Measurements from ENCODE around the gene CCDC78. TPM values are rescaled to one million over a fixed set of nuclear protein-coding genes. Genes with fewer than 3 reads are reported as not detected.

The CCDC78 gene
- total RNA-seq, 1 donor from 2014 or later, result 26.1 TPM

- no peak for TF ChIP-seq CTCF (IDR thresholded peaks at IDR 0.05)
- Histone ChIP-seq H3K27me3 (ENCODE audit: low read depth) (peaks cover 14% of the 10 kb centered on the region), H3K27ac (peak overlapping the region; percentile 89), H3K9me3 (no peaks in the 10 kb centered on the region), H3K36me3 (peaks cover 5% of the 10 kb centered on the region), H3K4me1 (peaks cover 30% of the 10 kb centered on the region), H3K4me3 (peak overlapping the region; percentile 80)
- DNase-seq, result no peak
- ATAC-seq, result no peak
- intact Hi-C loops (cut with DNase I), result no loop called here
These were observed 4.3 kb downstream of the CCDC78 start for GRCh38 chr16:721765-722540.

- H3K27me3 ChIP-seq (ENCODE audit: low read depth), result peaks cover 10% of the 10 kb centered on the region
- peak; percentile 6 for TF ChIP-seq CTCF (IDR thresholded peaks at IDR 0.05)
- peak within 1 kb of the TSS; percentile 80 for H3K4me3 ChIP-seq
- ATAC-seq (peak; percentile 89 to 93), DNase-seq (peak; percentile 89)
- intact Hi-C loops (cut with DNase I), result no loop called here
- peaks cover 31% of the 10 kb centered on the region for H3K4me1 ChIP-seq
- H3K36me3 ChIP-seq, result peaks cover 5% of the 10 kb centered on the region
- no peaks in the 10 kb centered on the region for H3K9me3 ChIP-seq
- H3K27ac ChIP-seq, result peak within 1 kb of the TSS; percentile 89
These were observed 5.1 kb downstream of the CCDC78 start, which contains the start of gene ANTKMT for GRCh38 chr16:720990-721764. Gene ANTKMT, plus strand, starts transcription at chr16:721146. Its CDS starts 129 bp downstream, at chr16:721275.

- Histone ChIP-seq H3K4me3 (peak overlapping the region; percentile 80), H3K4me1 (peaks cover 34% of the 10 kb centered on the region), H3K9me3 (no peaks in the 10 kb centered on the region), H3K27me3 (ENCODE audit: low read depth) (peaks cover 3% of the 10 kb centered on the region), H3K27ac (peak overlapping the region; percentile 89), H3K36me3 (peaks cover 5% of the 10 kb centered on the region)
- intact Hi-C loops (cut with DNase I), result no loop called here
- ATAC-seq, result peak; percentile 3 to 39
- TF ChIP-seq CTCF (IDR thresholded peaks at IDR 0.05), result no peak
- no peak for DNase-seq
These were observed 5.7 kb downstream of the CCDC78 start for GRCh38 chr16:720447-720989.

GRCh38 chr16:719815-720446 lies 6.3 kb downstream of the CCDC78 start:
- H3K4me3 ChIP-seq, result peak overlapping the region; percentile 80
- no peaks in the 10 kb centered on the region for H3K9me3 ChIP-seq
- H3K36me3 ChIP-seq, result peaks cover 5% of the 10 kb centered on the region
- no peaks in the 10 kb centered on the region for H3K27me3 ChIP-seq (ENCODE audit: low read depth)
- no peak for TF ChIP-seq CTCF (IDR thresholded peaks at IDR 0.05)
- ATAC-seq (no peak), DNase-seq (no peak)
- intact Hi-C loops (cut with DNase I), result no loop called here
- H3K27ac ChIP-seq, result peak overlapping the region; percentile 89
- H3K4me1 ChIP-seq, result peaks cover 34% of the 10 kb centered on the region

GRCh38 chr16:718922-719321 lies 7.3 kb downstream of the CCDC78 start:
- TF ChIP-seq CTCF (IDR thresholded peaks at IDR 0.05), result no peak
- Histone ChIP-seq H3K27me3 (ENCODE audit: low read depth) (peaks cover 1% of the 10 kb centered on the region), H3K27ac (no peak overlapping the region), H3K36me3 (peaks cover 5% of the 10 kb centered on the region), H3K4me3 (no peak overlapping the region), H3K4me1 (peaks cover 40% of the 10 kb centered on the region), H3K9me3 (no peaks in the 10 kb centered on the region)
- intact Hi-C loops (cut with DNase I), result no loop called here
- no peak for DNase-seq
- no peak for ATAC-seq
